Hematopoietic multipotent progenitor cell treated with erythropoietin and hydrocortisone succinate and interleukin-3 and kit ligand, for 4 days (in vitro differentiated cells): ENCODE data around the gene KIAA1217.

Experiments
- DNase-seq: peaks from one replicate; pipeline ENCODE4 v3.0.0-alpha.2; 2015

Gene KIAA1217

GRCh38 chr10:24381235-24382010 is 172.5 kb downstream of the KIAA1217 start:
- DNase-seq, result no peak

- DNase-seq, result no peak
Observed at GRCh38 chr10:24382045-24382444, 173.1 kb downstream of the KIAA1217 start.

- no peak for DNase-seq
Observed at GRCh38 chr10:24382596-24382978, 173.6 kb downstream of the KIAA1217 start.

DNA sequence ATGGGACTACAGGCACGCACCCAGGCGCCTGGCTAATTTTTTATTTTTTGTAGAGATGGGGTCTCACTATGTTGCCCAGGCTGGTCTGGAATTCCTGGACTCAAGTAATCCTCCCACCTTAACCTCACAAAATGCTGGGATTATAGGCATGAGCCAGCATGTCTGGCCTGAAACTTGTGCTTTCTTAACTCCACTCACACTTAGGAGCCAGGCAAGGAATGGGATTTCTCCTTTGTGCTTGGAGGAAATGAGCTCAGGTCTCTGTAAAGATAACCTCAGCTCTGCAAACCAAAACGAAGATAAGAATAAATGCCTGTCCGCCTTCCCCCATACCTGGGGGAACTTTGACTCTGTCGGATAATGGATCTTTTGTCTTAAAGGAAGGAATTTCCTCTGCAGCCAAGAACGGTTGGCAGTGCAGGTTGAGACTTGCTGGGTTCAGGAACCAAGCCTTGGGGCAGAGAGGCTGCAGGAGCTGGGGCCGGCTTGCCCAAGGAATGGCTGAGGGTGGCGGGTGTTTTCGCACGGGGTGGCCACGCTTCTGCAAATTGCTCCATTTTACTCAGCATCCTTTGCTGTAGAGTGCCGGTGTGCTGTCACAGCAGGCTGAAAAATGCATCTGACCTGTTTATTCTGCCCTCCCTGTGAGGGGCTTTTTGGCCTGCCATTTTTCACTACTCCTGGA is 174.2 kb downstream of the KIAA1217 start:
- DNase-seq, result no peak

DNA sequence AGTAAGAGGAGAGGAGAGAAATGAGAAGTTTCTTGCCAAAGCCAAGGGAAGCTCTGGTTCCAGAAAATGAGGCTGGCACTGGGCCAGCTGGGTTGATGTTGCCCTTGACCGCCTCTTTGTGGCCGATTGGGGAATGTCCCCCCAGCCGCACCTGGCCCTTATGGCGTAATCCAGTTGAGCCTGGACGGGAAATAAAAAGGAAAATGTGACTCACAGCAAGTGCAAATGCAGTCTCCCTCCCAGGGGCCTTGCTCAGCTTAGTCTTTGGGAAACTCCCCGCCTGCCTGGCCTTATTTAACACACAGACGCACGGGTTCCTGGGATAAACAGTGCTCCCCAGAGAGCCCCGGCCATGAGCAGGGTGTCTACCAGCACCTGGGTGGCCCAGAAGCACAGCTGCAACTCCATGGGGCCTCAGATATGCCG is 174.8 kb downstream of the KIAA1217 start:
- DNase-seq, result peak; percentile 74

DNA sequence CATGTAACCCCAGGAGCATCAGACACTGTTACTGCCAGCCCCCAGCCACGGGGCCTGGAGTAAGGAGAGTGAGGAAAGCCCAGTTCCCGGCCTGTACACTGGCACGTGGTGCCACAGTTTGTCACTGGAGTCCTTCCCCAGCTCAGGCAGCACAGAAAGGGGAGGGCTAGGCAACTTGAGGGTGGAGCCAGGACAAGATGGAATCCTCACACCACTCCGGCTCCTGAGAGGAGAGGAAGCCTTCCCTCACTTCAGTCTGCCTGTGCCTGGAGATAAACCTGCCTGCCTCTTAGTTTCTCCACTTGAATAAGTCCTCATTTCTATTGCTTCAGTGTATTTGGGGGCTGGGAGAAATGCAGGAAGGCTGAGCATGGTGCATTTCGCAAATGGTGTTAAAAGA is 176.0 kb downstream of the KIAA1217 start:
- no peak for DNase-seq

DNA sequence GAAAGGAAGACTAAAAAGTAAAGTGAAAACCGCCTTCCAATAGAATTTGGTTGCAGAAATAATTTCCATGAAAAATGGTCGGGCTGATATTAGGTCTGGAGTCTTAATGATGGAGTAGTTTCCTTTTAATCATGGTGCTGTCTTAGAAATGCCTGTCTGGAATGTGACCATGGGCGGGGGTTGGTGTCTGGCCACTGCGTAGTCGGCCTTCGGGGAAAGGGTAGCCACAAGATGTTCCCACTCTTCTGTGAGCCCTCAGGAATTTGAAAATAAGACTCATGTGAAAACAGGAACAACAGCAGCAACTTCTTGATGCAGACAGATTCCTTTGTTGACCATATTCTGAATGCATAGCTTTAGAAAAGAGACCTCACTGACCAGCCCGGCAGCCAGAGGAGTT is 176.8 kb downstream of the KIAA1217 start:
- no peak for DNase-seq

GRCh38 chr10:24390146-24390700 is 181.3 kb downstream of the KIAA1217 start:
- DNase-seq, result no peak

- DNase-seq, result no peak
Observed at GRCh38 chr10:24390746-24391145, 181.8 kb downstream of the KIAA1217 start.

DNA sequence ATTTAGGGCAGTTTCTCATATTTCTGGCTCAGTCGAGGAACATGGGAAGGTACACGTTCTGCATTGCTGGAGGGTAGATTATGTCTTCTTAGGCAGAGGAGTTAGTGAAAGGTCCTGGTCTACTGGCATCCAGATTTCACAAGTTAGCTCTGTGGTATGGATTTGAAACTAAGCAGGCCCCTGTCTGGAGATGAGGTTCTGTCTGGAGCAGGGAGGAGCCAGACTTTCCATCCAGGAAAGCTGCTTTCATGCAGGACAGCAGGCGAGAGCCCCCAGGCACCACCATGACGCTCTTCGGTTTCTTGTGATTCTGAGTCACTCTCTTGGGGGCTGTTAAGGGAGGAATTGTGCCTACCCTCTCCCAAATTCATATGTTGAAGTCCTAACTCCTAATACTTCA is 184.3 kb downstream of the KIAA1217 start:
- DNase-seq, result no peak

GRCh38 chr10:24394461-24395190 is 185.7 kb downstream of the KIAA1217 start:
- DNase-seq, result no peak

GRCh38 chr10:24396396-24396795 is 187.5 kb downstream of the KIAA1217 start:
- DNase-seq, result no peak

- no peak for DNase-seq
Observed at GRCh38 chr10:24397662-24398061, 188.7 kb downstream of the KIAA1217 start.

DNA sequence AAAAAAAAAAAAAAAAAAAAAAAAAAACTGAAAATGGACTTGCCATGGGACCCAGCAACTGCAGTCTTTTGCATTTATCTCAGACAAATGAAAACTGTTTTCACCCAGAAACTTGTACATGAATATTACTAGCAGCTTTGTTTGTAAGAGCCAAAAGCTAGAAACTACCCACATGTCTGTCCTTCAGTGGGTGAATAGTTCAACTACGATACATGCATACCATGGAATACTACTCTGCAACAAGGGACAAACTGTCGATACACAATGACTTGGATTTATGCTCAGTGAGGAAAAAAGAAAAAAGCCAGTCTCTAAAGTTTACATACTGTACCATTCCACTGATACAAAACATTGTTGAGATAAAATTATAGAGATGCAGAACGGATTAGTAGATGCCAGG is 195.6 kb downstream of the KIAA1217 start:
- no peak for DNase-seq

GRCh38 chr10:24405635-24406034 is 196.7 kb downstream of the KIAA1217 start:
- no peak for DNase-seq

- DNase-seq, result no peak
Observed at GRCh38 chr10:24406809-24407483, 198.0 kb downstream of the KIAA1217 start.

GRCh38 chr10:24407928-24408327 is 199.0 kb downstream of the KIAA1217 start:
- no peak for DNase-seq

DNA sequence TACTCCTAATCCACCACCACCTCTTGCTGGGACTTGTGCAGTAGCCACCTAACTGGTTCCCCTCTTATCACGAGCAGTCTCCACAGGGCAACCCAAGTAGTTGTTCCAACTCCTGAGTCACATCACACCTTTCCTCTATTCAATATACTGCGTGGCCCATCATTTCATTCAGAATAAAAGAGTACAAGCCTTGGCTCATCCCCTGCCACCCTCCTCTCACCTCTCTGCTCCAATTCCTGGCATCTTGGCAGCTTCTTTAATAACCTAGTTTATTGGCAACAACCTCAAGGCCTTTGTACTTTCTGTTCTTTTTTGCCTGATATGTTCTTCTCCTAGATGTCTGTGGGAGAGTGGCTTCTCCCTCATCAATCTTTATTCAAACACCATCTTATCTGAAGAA is 199.4 kb downstream of the KIAA1217 start:
- DNase-seq, result no peak

DNA sequence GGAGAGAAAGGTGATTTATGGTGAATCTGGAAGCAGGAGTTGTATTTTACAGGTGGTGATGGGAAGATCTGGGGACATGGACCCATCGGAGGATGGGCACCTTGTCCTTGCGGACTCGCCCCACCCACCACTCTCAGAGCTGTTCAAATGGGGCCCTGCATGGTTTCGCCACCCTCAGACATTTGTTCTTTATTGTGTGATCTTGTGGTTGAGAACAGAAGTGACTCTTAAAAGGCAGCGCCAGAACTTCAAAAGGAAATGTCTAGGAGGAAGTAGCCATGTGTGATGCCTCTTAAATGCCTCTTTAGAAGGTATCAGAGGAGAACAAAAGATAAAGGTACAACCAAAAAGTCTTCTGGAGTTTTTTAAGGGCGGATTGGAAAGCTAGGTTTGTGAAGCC is 205.7 kb downstream of the KIAA1217 start:
- no peak for DNase-seq

- no peak for DNase-seq
Observed at GRCh38 chr10:24415455-24416125, 206.7 kb downstream of the KIAA1217 start.

- DNase-seq, result no peak
Observed at GRCh38 chr10:24416248-24416647, 207.3 kb downstream of the KIAA1217 start.

GRCh38 chr10:24417053-24417452 is 208.1 kb downstream of the KIAA1217 start:
- no peak for DNase-seq
